ENCODE data around the gene PSAP.
"Not testable (repeated sequence)": the region's sequence is repeated elsewhere in the genome, so short reads cannot be mapped to it uniquely, and the experiment has no call there.

The PSAP gene

GRCh38 chr10:71854031-71854430 lies 3.0 kb upstream of the PSAP start:
- no peak overlapping the region for H3K27ac ChIP-seq
- TF ChIP-seq CTCF (IDR thresholded peaks at IDR 0.05) = no peak
- no peak for DNase-seq (ENCODE audit: low spot score)
- H3K4me3 ChIP-seq = no peak overlapping the region

GRCh38 chr10:71852355-71852937 lies 1.4 kb upstream of the PSAP start:
- DNase-seq (ENCODE audit: low spot score) = no peak
- H3K4me3 ChIP-seq = no peak overlapping the region
- H3K27ac ChIP-seq = no peak overlapping the region
- TF ChIP-seq CTCF (IDR thresholded peaks at IDR 0.05) = no peak

DNA sequence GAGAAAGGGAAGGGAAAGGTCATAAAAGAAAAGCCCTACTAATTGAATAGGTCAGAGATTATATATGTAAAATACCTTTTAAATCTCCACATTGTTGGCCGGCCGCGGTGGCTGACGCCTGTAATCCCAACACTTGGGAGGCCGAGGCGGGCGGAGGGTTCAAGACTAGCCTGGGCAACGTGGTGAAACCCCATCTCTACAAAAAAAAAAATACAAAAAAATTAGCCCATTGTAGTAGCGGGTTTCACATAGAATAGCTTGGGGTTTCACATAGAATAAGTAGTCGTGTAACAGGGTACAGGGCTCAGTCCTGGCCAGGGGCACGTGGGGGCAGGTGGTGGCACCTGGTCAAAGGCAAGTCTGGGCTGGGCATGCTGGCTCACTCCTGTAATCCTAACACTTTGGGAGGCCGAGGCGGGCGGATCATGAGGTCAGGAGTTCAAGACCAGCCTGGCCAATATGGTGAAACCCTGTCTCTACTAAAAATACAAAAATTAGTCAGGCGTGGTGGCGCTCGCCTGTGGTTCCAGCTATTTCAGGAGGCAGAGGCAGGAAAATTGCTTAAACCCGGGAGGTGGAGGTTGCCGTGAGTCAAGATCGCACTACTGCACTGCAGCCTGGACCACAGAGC lies 529 bp upstream of the PSAP start:
- H3K27ac ChIP-seq = peak overlapping the region; percentile 86 to 96
- H3K4me3 ChIP-seq = peak overlapping the region; percentile 77
- not testable (repeated sequence) for DNase-seq (ENCODE audit: low spot score)

GRCh38 chr10:71850021-71850742 lies 869 bp downstream of the PSAP start:
- TF ChIP-seq CTCF (IDR thresholded peaks at IDR 0.05) = no peak
- no peak for DNase-seq (ENCODE audit: low spot score)
- H3K27ac ChIP-seq = peak overlapping the region; percentile 86 to 96
- H3K4me3 ChIP-seq = peak overlapping the region; percentile 77

DNA sequence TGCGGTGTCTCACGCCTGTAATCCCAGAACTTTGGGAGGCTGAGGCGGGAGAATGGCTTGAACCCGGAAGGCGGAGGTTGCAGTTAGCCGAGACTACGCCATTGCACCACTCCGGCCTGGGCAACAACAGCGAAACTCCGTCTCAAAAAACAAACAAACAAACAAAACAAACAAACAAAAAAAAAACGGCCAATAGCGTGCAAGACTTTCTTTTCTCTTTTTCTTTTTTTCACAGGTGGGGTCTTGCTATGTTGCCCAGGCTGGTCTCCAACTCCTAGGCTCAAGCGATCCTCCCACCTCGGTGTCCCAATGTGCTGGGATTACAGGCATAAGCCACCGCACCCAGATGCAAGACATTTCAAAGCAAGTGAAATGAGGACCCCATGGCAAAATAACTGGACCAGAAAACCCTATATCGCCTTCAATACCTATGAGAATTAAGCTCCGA lies 1.6 kb downstream of the PSAP start:
- no peak for DNase-seq (ENCODE audit: low spot score)
- H3K27ac ChIP-seq = peak overlapping the region; percentile 86 to 96
- no peak for TF ChIP-seq CTCF (IDR thresholded peaks at IDR 0.05)
- H3K4me3 ChIP-seq = peak overlapping the region; percentile 77

- no peak for TF ChIP-seq CTCF (IDR thresholded peaks at IDR 0.05)
- Histone ChIP-seq H3K4me3 (peak overlapping the region; percentile 77), H3K27ac (peak overlapping the region; percentile 13 to 86)
- no peak for DNase-seq (ENCODE audit: low spot score)
Measured at GRCh38 chr10:71848325-71849275, 2.5 kb downstream of the PSAP start.

DNA sequence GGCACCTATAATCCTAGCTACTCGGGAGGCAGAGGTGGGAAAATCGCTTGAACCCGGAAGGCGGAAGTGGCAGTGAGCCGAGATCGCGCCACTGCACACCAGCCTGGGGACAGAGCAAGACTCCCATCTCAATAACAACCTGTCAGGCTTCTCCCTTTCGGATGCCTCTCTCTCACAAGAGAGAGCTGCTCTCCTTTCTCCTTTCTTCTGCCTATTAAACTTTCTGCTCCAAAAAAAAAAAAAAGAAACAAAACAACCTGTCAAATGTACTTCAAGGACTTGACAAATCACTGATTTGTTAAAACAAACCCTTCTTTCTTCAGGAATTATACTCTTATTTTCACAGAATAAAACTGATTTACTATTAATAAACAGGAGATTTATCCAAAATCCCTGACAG lies 3.6 kb downstream of the PSAP start:
- peak overlapping the region in 1 of 2 donors; percentile 4 for H3K27ac ChIP-seq
- TF ChIP-seq CTCF (IDR thresholded peaks at IDR 0.05) = no peak
- no peak overlapping the region for H3K4me3 ChIP-seq
- DNase-seq (ENCODE audit: low spot score) = no peak

Data from coronary artery (tissue), 2 donors.